22Rv1 (cell line): ENCODE results near the gene TPST1.

Experiments
- H3K27ac ChIP-seq: fragments of 450-650 bp; 2 replicates; pipeline ENCODE4 v1.5.1; 2017
- CTCF ChIP-seq: fragments of 450-650 bp; IDR thresholded peaks from 2 replicates; pipeline ENCODE4 v1.5.1; 2017; ENCODE audit warnings: mild to moderate bottlenecking
- ZFX ChIP-seq: fragments of 450-650 bp; IDR thresholded peaks from 2 replicates; pipeline ENCODE4 v1.6.1; 2017; ENCODE audit warnings: antibody characterized with exemption, borderline replicate concordance

TPST1 gene

GRCh38 chr7:66257481-66257880 is 52.3 kb downstream of the TPST1 start:
- no peak overlapping the region for H3K27ac ChIP-seq
- TF ChIP-seq ZFX, result no peak
- TF ChIP-seq CTCF, result no peak

- no peak overlapping the region for H3K27ac ChIP-seq
These were observed 53.3 kb downstream of the TPST1 start for GRCh38 chr7:66258409-66258808.

GRCh38 chr7:66261941-66262340 is 56.8 kb downstream of the TPST1 start:
- no peak overlapping the region for H3K27ac ChIP-seq
- TF ChIP-seq ZFX, result no peak
- no peak for TF ChIP-seq CTCF

More at GRCh38 chr7:66258409-66258808, 53.3 kb downstream of the TPST1 start:
- no peak for TF ChIP-seq CTCF
- TF ChIP-seq ZFX, result no peak

- TF ChIP-seq ZFX (no peak), CTCF (no peak)
These were observed 58.8 kb downstream of the TPST1 start for GRCh38 chr7:66263936-66264335.

GRCh38 chr7:66265566-66265965 is 60.4 kb downstream of the TPST1 start:
- H3K27ac ChIP-seq, result no peak overlapping the region
- TF ChIP-seq CTCF (no peak), ZFX (no peak)

More at GRCh38 chr7:66263936-66264335, 58.8 kb downstream of the TPST1 start:
- H3K27ac ChIP-seq, result no peak overlapping the region

- no peak overlapping the region for H3K27ac ChIP-seq
- no peak for TF ChIP-seq CTCF
- no peak for TF ChIP-seq ZFX
These were observed 62.1 kb downstream of the TPST1 start for GRCh38 chr7:66267249-66267648.

DNA sequence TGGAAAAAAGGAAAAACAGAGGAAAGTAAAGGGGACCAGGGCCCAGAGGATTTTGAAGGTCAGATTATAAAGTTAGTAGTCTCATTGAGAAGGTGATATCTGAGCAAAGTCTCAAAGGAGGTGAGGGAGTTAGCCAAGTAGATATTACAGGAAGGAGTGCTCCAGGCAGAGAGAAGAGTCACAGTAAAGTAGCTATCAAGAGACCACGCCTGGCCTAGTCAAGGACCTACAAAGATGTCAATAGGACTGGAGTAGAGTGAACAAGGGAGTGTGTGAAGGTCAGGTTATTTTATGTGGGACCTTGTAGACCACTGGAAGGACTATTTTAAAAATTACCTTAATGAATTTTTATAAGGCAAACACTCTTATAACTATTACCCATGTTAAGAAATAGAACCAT is 64.8 kb downstream of the TPST1 start:
- H3K27ac ChIP-seq, result no peak overlapping the region
- TF ChIP-seq ZFX (no peak), CTCF (no peak)
